GM12891 (cell line): ENCODE results near the gene PSG7.
"Not testable (repeated sequence)": the region's sequence is repeated elsewhere in the genome, so short reads cannot be mapped to it uniquely, and the experiment has no call there.

ENCODE experiments used
- DNase-seq: peaks from one replicate; pipeline ENCODE4 v3.0.0; 2011; ENCODE audit warnings: low spot score; ENCODE audit not compliant: insufficient read length
- FAIRE-seq: peaks from 2 replicates; lab custom pipeline; 2011; peaks lifted over from hg19 to GRCh38; lab: Jason Lieb, UNC
- PAX5 ChIP-seq: IDR thresholded peaks from 2 replicates; pipeline ENCODE4 v1.6.1; 2011; ENCODE audit warnings: low read length, moderate library complexity, mild to moderate bottlenecking; ENCODE audit not compliant: insufficient read depth, severe bottlenecking
- POLR2A ChIP-seq: IDR thresholded peaks from 2 replicates; pipeline ENCODE4 v1.6.1; 2011; ENCODE audit warnings: low read depth, low read length, control low read depth
- POLR2AphosphoS5 ChIP-seq: IDR thresholded peaks from 2 replicates; pipeline ENCODE4 v1.6.1; 2011; ENCODE audit warnings: low read depth, low read length, control low read depth
- POU2F2 ChIP-seq: IDR thresholded peaks from 2 replicates; pipeline ENCODE4 v1.6.1; 2011; ENCODE audit warnings: low read depth, mild to moderate bottlenecking, control low read depth, low read length, moderate library complexity
- SPI1 ChIP-seq: IDR thresholded peaks from 2 replicates; pipeline ENCODE4 v1.6.1; 2011; ENCODE audit warnings: low read depth, low read length, control low read depth
- TAF1 ChIP-seq: IDR thresholded peaks from 2 replicates; pipeline ENCODE4 v1.6.1; 2011; ENCODE audit warnings: low read depth, low read length, control low read depth

PSG7 gene

GRCh38 chr19:42890446-42890845 lies 46.6 kb downstream of the PSG7 start:
- not testable (repeated sequence) for FAIRE-seq, DNase-seq

- DNase-seq, FAIRE-seq: not testable (repeated sequence)
Observed at GRCh38 chr19:42887876-42888445, 49.0 kb downstream of the PSG7 start.

- FAIRE-seq, DNase-seq: not testable (repeated sequence)
Observed at GRCh38 chr19:42882730-42883129, 54.3 kb downstream of the PSG7 start.

GRCh38 chr19:42882010-42882409 lies 55.0 kb downstream of the PSG7 start:
- DNase-seq, FAIRE-seq: not testable (repeated sequence)

GRCh38 chr19:42881279-42881678 lies 55.7 kb downstream of the PSG7 start:
- not testable (repeated sequence) for DNase-seq, FAIRE-seq

GRCh38 chr19:42880621-42881020 lies 56.4 kb downstream of the PSG7 start:
- not testable (repeated sequence) for DNase-seq, FAIRE-seq

GRCh38 chr19:42879613-42880012 lies 57.4 kb downstream of the PSG7 start, which contains the start of gene PSG1:
Gene PSG1 (minus strand): TSS chr19:42879713. CDS start chr19:42879581, 132 bp downstream.
- no peak for TF ChIP-seq POU2F2
- no peak for TF ChIP-seq SPI1
- no peak for TF ChIP-seq TAF1
- TF ChIP-seq POLR2AphosphoS5, result no peak
- no peak for TF ChIP-seq POLR2A
- no peak for TF ChIP-seq PAX5

GRCh38 chr19:42876596-42876995 lies 60.4 kb downstream of the PSG7 start:
- not testable (repeated sequence) for DNase-seq, FAIRE-seq

More at GRCh38 chr19:42879613-42880012, 57.4 kb downstream of the PSG7 start, which contains the start of gene PSG1:
- DNase-seq (no peak), FAIRE-seq (no peak)

- not testable (repeated sequence) for FAIRE-seq, DNase-seq
Observed at GRCh38 chr19:42875881-42876280, 61.1 kb downstream of the PSG7 start.

- not testable (repeated sequence) for FAIRE-seq, DNase-seq
Observed at GRCh38 chr19:42874901-42875813, 61.9 kb downstream of the PSG7 start.

GRCh38 chr19:42874136-42874535 lies 62.9 kb downstream of the PSG7 start:
- not testable (repeated sequence) for DNase-seq, FAIRE-seq
